GM18520 (cell line): ENCODE results near the gene ZNF619.
"Not testable (repeated sequence)": the region's sequence is repeated elsewhere in the genome, so short reads cannot be mapped to it uniquely, and the experiment has no call there.

Experiments used
- ATAC-seq: cut with Tn5 transposase; IDR thresholded peaks from one replicate; pipeline ENCODE4 v1.9.1; 2021; ENCODE audit not compliant: unreplicated experiment

ZNF619 gene

GRCh38 chr3:40476478-40477470 lies at the start of gene ZNF619:
Gene ZNF619 (plus strand): TSS chr3:40477122. CDS start chr3:40477980, 858 bp downstream.
- ATAC-seq, result no peak

- ATAC-seq, result no peak
Measured at GRCh38 chr3:40432793-40433192, 44.1 kb upstream of the ZNF619 start.

- ATAC-seq, result no peak
Measured at GRCh38 chr3:40437889-40438288, 39.0 kb upstream of the ZNF619 start.

- ATAC-seq, result no peak
Measured at GRCh38 chr3:40445062-40445461, 31.9 kb upstream of the ZNF619 start.

GRCh38 chr3:40445880-40446279 lies 31.0 kb upstream of the ZNF619 start:
- ATAC-seq, result no peak

GRCh38 chr3:40450438-40450837 lies 26.5 kb upstream of the ZNF619 start:
- no peak for ATAC-seq

- ATAC-seq, result no peak
Measured at GRCh38 chr3:40451551-40451950, 25.4 kb upstream of the ZNF619 start.

- ATAC-seq, result no peak
Measured at GRCh38 chr3:40452057-40452456, 24.9 kb upstream of the ZNF619 start.

GRCh38 chr3:40452562-40452875 lies 24.4 kb upstream of the ZNF619 start:
- no peak for ATAC-seq

- ATAC-seq, result peak; percentile 87
Measured at GRCh38 chr3:40452876-40453730, 23.8 kb upstream of the ZNF619 start.

GRCh38 chr3:40453933-40454332 lies 23.0 kb upstream of the ZNF619 start:
- ATAC-seq, result no peak

GRCh38 chr3:40455328-40455727 lies 21.6 kb upstream of the ZNF619 start:
- ATAC-seq, result no peak

GRCh38 chr3:40456279-40456939 lies 20.5 kb upstream of the ZNF619 start:
- no peak for ATAC-seq

- ATAC-seq, result peak; percentile 49
Measured at GRCh38 chr3:40456940-40457823, 19.7 kb upstream of the ZNF619 start, which contains the start of gene RPL14. Gene RPL14 (plus strand): TSS chr3:40457339. CDS start chr3:40457472, 133 bp downstream.

- ATAC-seq, result no peak
Measured at GRCh38 chr3:40458473-40458872, 18.4 kb upstream of the ZNF619 start.

- ATAC-seq, result not testable (repeated sequence)
Measured at GRCh38 chr3:40460481-40460880, 16.4 kb upstream of the ZNF619 start.

- ATAC-seq, result no peak
Measured at GRCh38 chr3:40461161-40461560, 15.8 kb upstream of the ZNF619 start.

GRCh38 chr3:40462838-40463237 lies 14.1 kb upstream of the ZNF619 start:
- not testable (repeated sequence) for ATAC-seq

- ATAC-seq, result no peak
Measured at GRCh38 chr3:40463579-40463978, 13.3 kb upstream of the ZNF619 start.
